Mesendoderm (in vitro differentiated cells): ENCODE data around the gene BTN3A1.
"Not testable (repeated sequence)": the region's sequence is repeated elsewhere in the genome, so short reads cannot be mapped to it uniquely, and the experiment has no call there.

Source experiments
- DNase-seq: peaks from one replicate; pipeline ENCODE4 v3.0.0; 2013
- H2AK5ac ChIP-seq: 2 replicates; pipeline ENCODE4 v1.6.1; 2013; ENCODE audit warnings: low read length, inconsistent platforms
- H2BK120ac ChIP-seq: 2 replicates; pipeline ENCODE4 v1.6.1; 2013; ENCODE audit warnings: low read depth, mild to moderate bottlenecking, low read length, moderate library complexity, mixed read lengths
- H2BK15ac ChIP-seq: replicated peaks from 2 replicates; pipeline ENCODE4 v1.6.1; 2013; ENCODE audit warnings: low read depth, mild to moderate bottlenecking, moderate library complexity
- H2BK5ac ChIP-seq: 2 replicates; pipeline ENCODE4 v1.6.1; 2013; ENCODE audit warnings: low read length, inconsistent platforms
- H3K18ac ChIP-seq: 2 replicates; pipeline ENCODE4 v1.6.1; 2013; ENCODE audit warnings: mild to moderate bottlenecking, low read length, mixed read lengths
- H3K23ac ChIP-seq: one replicate; pipeline ENCODE4 v1.6.1; 2013; ENCODE audit warnings: low read length
- H3K27ac ChIP-seq: 2 replicates; pipeline ENCODE4 v1.5.1; 2013; ENCODE audit warnings: low read depth, mild to moderate bottlenecking, inconsistent platforms, low read length, moderate library complexity
- H3K27me3 ChIP-seq: 2 replicates; pipeline ENCODE4 v1.6.1; 2013; ENCODE audit warnings: low read length, control low read depth, mild to moderate bottlenecking, inconsistent platforms; ENCODE audit not compliant: insufficient read depth, poor library complexity
- H3K36me3 ChIP-seq: 2 replicates; pipeline ENCODE4 v1.6.1; 2013; ENCODE audit warnings: low read length, inconsistent platforms; ENCODE audit not compliant: control insufficient read depth, insufficient read depth
- H3K4ac ChIP-seq: one replicate; pipeline ENCODE4 v1.6.1; 2013; ENCODE audit warnings: low read depth, mild to moderate bottlenecking, low read length, moderate library complexity
- H3K4me1 ChIP-seq: 2 replicates; pipeline ENCODE4 v1.6.1; 2013; ENCODE audit warnings: low read depth, low read length, inconsistent platforms; ENCODE audit not compliant: control insufficient read depth
- H3K4me2 ChIP-seq: 2 replicates; pipeline ENCODE4 v1.6.1; 2013; ENCODE audit warnings: low read length
- H3K4me3 ChIP-seq: 2 replicates; pipeline ENCODE4 v1.5.1; 2013; ENCODE audit warnings: mild to moderate bottlenecking, low read length
- H3K56ac ChIP-seq: one replicate; pipeline ENCODE4 v1.6.1; 2013; ENCODE audit warnings: low read length
- H3K79me1 ChIP-seq: 2 replicates; pipeline ENCODE4 v1.6.1; 2013; ENCODE audit warnings: low read length, inconsistent platforms
- H3K79me2 ChIP-seq: 2 replicates; pipeline ENCODE4 v1.6.1; 2013; ENCODE audit warnings: mild to moderate bottlenecking, low read length; ENCODE audit not compliant: control insufficient read depth, insufficient read depth
- H3K9ac ChIP-seq: 2 replicates; pipeline ENCODE4 v1.6.1; 2013; ENCODE audit warnings: low read length, inconsistent platforms
- H4K5ac ChIP-seq: one replicate; pipeline ENCODE4 v1.6.1; 2013; ENCODE audit warnings: low read length
- H4K8ac ChIP-seq: one replicate; pipeline ENCODE4 v1.6.1; 2013; ENCODE audit warnings: low read depth, mild to moderate bottlenecking, control low read depth, low read length, moderate library complexity
- WGBS: extraction: QIAGEN DNeasy Blood & Tissue Kit; methylation state at CpG from one replicate; pipeline ENCODE4 v1.1.7; 2013; ENCODE audit warnings: low lambda C conversion rate, missing lambda C conversion rate; ENCODE audit not compliant: insufficient coverage; ENCODE audit errors: extremely low coverage; 5-methylcytosine and 5-hydroxymethylcytosine counted together

Gene BTN3A1

DNA sequence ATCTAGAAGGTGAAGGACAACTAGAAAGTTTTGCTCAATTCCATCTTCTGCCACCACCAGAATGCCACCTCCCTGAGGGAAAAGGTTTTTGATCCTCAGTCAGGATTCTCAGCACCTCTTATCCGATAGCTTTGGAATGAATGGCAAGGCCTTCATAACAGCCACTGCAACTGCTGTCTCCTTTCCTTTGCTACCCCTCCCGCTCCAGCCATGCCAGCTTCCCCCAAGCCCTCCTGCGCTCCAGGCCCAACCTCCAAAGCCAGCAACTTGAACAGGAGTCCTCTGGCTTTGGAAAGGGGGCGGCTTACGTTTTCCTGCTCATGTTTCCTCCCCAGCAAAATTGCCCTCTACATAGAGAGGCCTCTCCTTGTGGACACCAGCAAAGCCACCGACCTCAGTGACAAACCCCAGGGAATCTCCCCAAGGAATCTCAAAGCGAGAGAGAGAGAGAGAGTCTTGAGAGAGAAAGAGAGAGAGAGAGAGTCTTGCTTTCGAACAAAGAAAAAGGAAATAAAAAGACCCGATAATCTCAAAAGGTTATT, 55.3 kb downstream of the BTN3A1 start:
- Histone ChIP-seq H3K4ac (no peak overlapping the region), H3K18ac (peak overlapping the region; percentile 13), H3K27ac (no peak overlapping the region), H3K4me2 (no peak overlapping the region), H4K8ac (peak overlapping the region; percentile 89), H3K9ac (peak overlapping the region; percentile 60), H3K27me3 (no peaks in the 10 kb centered on the region), H2BK5ac (no peak overlapping the region), H4K5ac (no peak overlapping the region), H3K36me3 (no peaks in the 10 kb centered on the region), H3K79me2 (peaks cover 2% of the 10 kb centered on the region), H3K79me1 (peaks cover 6% of the 10 kb centered on the region), H3K56ac (peak overlapping the region; percentile 73), H3K4me3 (no peak overlapping the region), H2AK5ac (no peak overlapping the region), H2BK15ac (no peak overlapping the region), H3K23ac (no peak overlapping the region), H3K4me1 (no peaks in the 10 kb centered on the region), H2BK120ac (no peak overlapping the region)
- peak; percentile 80 for DNase-seq
- no CpG with 5 or more reads among the region's 9 CpGs for WGBS

GRCh38 chr6:26457806-26458688, 56.0 kb downstream of the BTN3A1 start, which contains the start of gene BTN2A1:
TSS of gene BTN2A1 (plus strand) at chr6:26457955. CDS start at chr6:26458637, 682 bp downstream.
- DNase-seq: peak; percentile 98
- Histone ChIP-seq H4K5ac (no peak within 1 kb of the TSS), H3K4me3 (peak within 1 kb of the TSS; percentile 93), H3K23ac (no peak within 1 kb of the TSS), H3K27ac (peak within 1 kb of the TSS; percentile 7), H3K4ac (no peak within 1 kb of the TSS), H4K8ac (peak within 1 kb of the TSS; percentile 89), H3K56ac (peak within 1 kb of the TSS; percentile 96), H2BK5ac (peak within 1 kb of the TSS; percentile 81), H2BK15ac (no peak within 1 kb of the TSS), H3K27me3 (no peaks in the 10 kb centered on the region), H3K79me2 (peaks cover 2% of the 10 kb centered on the region), H3K79me1 (peaks cover 8% of the 10 kb centered on the region), H2BK120ac (no peak within 1 kb of the TSS), H3K4me1 (no peaks in the 10 kb centered on the region), H3K36me3 (no peaks in the 10 kb centered on the region), H3K4me2 (peak within 1 kb of the TSS; percentile 47), H2AK5ac (no peak within 1 kb of the TSS), H3K9ac (peak within 1 kb of the TSS; percentile 94), H3K18ac (peak within 1 kb of the TSS; percentile 33)
- no CpG with 5 or more reads among the region's 31 CpGs for WGBS

GRCh38 chr6:26459023-26459810, 57.1 kb downstream of the BTN3A1 start:
- Histone ChIP-seq H3K36me3 (no peaks in the 10 kb centered on the region), H4K5ac (no peak overlapping the region), H2AK5ac (no peak overlapping the region), H3K9ac (no peak overlapping the region), H2BK120ac (no peak overlapping the region), H3K18ac (no peak overlapping the region), H3K56ac (no peak overlapping the region), H3K4me1 (no peaks in the 10 kb centered on the region), H3K23ac (no peak overlapping the region), H3K4me3 (no peak overlapping the region), H4K8ac (no peak overlapping the region), H2BK5ac (no peak overlapping the region), H3K79me2 (peaks cover 2% of the 10 kb centered on the region), H3K79me1 (peaks cover 8% of the 10 kb centered on the region), H3K4ac (no peak overlapping the region), H3K27me3 (no peaks in the 10 kb centered on the region), H3K4me2 (no peak overlapping the region), H3K27ac (no peak overlapping the region), H2BK15ac (no peak overlapping the region)
- DNase-seq: no peak
- WGBS: no CpG with 5 or more reads among the region's 16 CpGs

DNA sequence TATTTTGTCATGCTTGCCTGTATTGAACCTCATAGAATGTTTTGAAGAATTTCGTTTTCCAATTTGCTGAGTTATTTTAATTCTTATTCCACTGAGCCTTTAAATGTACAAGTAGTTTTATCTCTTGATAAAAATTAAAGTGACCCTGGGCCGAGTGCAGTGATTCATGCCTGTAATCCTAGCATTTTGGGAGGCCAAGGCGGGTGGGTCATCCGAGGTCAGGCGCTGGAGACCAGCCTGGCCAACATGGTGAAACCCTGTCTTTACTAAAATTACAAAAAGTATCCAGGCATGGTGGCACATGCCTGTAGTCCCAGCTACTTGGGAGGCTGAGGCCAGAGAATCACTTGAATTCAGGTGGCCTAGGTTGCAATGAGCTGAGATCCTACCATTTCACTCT, 59.3 kb downstream of the BTN3A1 start:
- not testable (repeated sequence) for H3K79me1 ChIP-seq, DNase-seq, H3K4me2 ChIP-seq, H3K4me3 ChIP-seq, H3K56ac ChIP-seq, H3K79me2 ChIP-seq, H3K36me3 ChIP-seq, H4K8ac ChIP-seq, H3K4ac ChIP-seq, H2AK5ac ChIP-seq, H4K5ac ChIP-seq, H2BK15ac ChIP-seq, H3K27me3 ChIP-seq, H3K23ac ChIP-seq, H2BK120ac ChIP-seq, H2BK5ac ChIP-seq, H3K27ac ChIP-seq, H3K4me1 ChIP-seq, H3K9ac ChIP-seq, H3K18ac ChIP-seq
- WGBS: no CpG with 5 or more reads among the region's 5 CpGs

- no peak overlapping the region for H3K56ac ChIP-seq
- H3K4me3 ChIP-seq: no peak overlapping the region
- H2BK120ac ChIP-seq: no peak overlapping the region
- H2BK5ac ChIP-seq: no peak overlapping the region
- no peaks in the 10 kb centered on the region for H3K4me1 ChIP-seq
- peaks cover 16% of the 10 kb centered on the region for H3K36me3 ChIP-seq
- no peak overlapping the region for H3K4me2 ChIP-seq
- no CpG with 5 or more reads among the region's 4 CpGs for WGBS
- no peak overlapping the region for H2BK15ac ChIP-seq
- H3K79me1 ChIP-seq: peaks cover 7% of the 10 kb centered on the region
- H4K5ac ChIP-seq: no peak overlapping the region
- no peak overlapping the region for H3K23ac ChIP-seq
- H3K9ac ChIP-seq: no peak overlapping the region
- H2AK5ac ChIP-seq: no peak overlapping the region
- no peak overlapping the region for H3K4ac ChIP-seq
- no peaks in the 10 kb centered on the region for H3K27me3 ChIP-seq
- no peaks in the 10 kb centered on the region for H3K79me2 ChIP-seq
- no peak for DNase-seq
- H3K27ac ChIP-seq: no peak overlapping the region
- no peak overlapping the region for H4K8ac ChIP-seq
- H3K18ac ChIP-seq: no peak overlapping the region
Observed at GRCh38 chr6:26464014-26464413, 61.9 kb downstream of the BTN3A1 start.
